SK-N-MC (cell line): ENCODE measurements around the gene NDST1.

ENCODE experiments used
- DNase-seq: peaks from one replicate; pipeline ENCODE4 v3.0.0-alpha.2; 2011; ENCODE audit warnings: low read depth, low spot score
- H3K27ac ChIP-seq: fragments of 200-600 bp; sonication (generic); 2 replicates; pipeline ENCODE4 v1.5.1; 2016; ENCODE audit warnings: mixed run types
- H3K36me3 ChIP-seq: fragments of 200-600 bp; sonication (generic); 2 replicates; pipeline ENCODE4 v1.6.1; 2017; ENCODE audit warnings: antibody characterized with exemption, low read length, mixed read lengths; ENCODE audit not compliant: insufficient read depth
- H3K4me3 ChIP-seq: fragments of 200-600 bp; sonication (generic); 2 replicates; pipeline ENCODE4 v1.5.1; 2016
- H3K9ac ChIP-seq: fragments of 200-600 bp; sonication (generic); 2 replicates; pipeline ENCODE4 v1.8.0; 2017; ENCODE audit warnings: mixed run types, mixed read lengths; ENCODE audit not compliant: insufficient read length
- H3K9me3 ChIP-seq: fragments of 200-600 bp; sonication (generic); 2 replicates; pipeline ENCODE4 v1.6.1; 2017; ENCODE audit warnings: low read depth, mild to moderate bottlenecking, antibody characterized with exemption, low read length, moderate library complexity, mixed read lengths
- EZH2 ChIP-seq: fragments of 200-600 bp; sonication (generic); IDR thresholded peaks from one replicate; pipeline ENCODE4 v1.6.1; 2017; ENCODE audit warnings: antibody characterized with exemption
- FOXP2 ChIP-seq: optimal IDR thresholded peaks from 2 replicates; pipeline ENCODE3; 2011; ENCODE audit warnings: mild to moderate bottlenecking, moderate library complexity; ENCODE audit not compliant: insufficient read depth; ENCODE audit errors: extremely low read length, control extremely low read depth
- POLR2AphosphoS5 ChIP-seq: IDR thresholded peaks from 2 replicates; pipeline ENCODE4 v1.6.1; 2012; ENCODE audit warnings: mild to moderate bottlenecking, low read depth, low read length, borderline replicate concordance

Gene NDST1

DNA sequence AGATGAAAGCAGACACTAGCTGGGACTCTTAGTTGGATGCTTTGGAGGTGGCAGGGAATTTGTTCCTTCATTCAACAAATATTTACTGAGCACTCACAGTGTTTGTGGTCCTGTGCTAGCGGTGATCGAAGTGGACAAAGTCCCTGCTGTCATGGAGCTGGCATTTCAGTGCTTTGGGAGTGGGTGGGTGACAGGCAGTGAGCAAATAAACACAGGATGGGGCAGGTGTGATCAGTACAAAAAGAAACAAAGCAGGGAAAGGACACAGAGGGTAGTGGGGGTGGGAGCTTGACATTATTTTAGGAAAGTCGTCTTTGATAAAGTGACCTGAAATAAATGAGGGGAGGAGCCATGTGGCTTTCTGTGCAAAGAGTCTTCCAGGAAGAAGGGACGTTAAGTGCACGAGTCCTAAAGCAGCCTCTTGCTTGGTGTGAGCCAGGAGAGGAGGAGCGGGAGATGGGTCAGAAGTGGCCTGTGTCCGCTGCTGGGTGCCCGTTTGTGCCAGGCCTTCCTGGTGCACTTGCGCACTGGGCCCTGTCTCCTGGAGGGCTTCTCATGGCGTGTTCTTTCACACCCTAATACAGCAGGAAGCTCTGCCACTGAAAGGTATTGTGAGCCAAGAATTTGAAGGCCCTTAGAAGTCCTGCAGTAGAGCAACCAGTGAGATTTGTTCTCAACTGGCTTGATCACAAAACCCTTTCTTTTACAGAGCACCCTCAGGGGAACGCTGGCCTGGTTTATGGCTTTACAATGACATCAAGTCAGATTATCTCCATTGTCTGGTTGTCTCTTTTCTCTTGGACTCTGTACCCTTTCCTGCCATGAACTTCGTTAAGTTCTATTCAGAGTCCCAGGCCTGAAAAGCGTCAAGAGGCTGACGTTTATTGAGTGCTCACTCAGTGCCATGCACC is 14.8 kb downstream of the NDST1 start:
- no peaks in the 10 kb centered on the region for H3K9me3 ChIP-seq
- DNase-seq: no peak
- no peak for TF ChIP-seq FOXP2
- no peak for TF ChIP-seq EZH2
- no peak for TF ChIP-seq POLR2AphosphoS5
- peaks cover 4% of the 10 kb centered on the region; the same call in 1 of the 2 replicates for H3K36me3 ChIP-seq
- H3K4me3 ChIP-seq: no peak overlapping the region
- no peak overlapping the region for H3K27ac ChIP-seq
- no peak overlapping the region for H3K9ac ChIP-seq

GRCh38 chr5:150523472-150524350 is 15.8 kb downstream of the NDST1 start:
- Histone ChIP-seq H3K9ac (no peak overlapping the region), H3K9me3 (no peaks in the 10 kb centered on the region), H3K36me3 (peaks cover 9% of the 10 kb centered on the region; the same call in 1 of the 2 replicates), H3K27ac (no peak overlapping the region), H3K4me3 (no peak overlapping the region)
- no peak for DNase-seq
- TF ChIP-seq EZH2: no peak
- TF ChIP-seq POLR2AphosphoS5: no peak
- TF ChIP-seq FOXP2: no peak

DNA sequence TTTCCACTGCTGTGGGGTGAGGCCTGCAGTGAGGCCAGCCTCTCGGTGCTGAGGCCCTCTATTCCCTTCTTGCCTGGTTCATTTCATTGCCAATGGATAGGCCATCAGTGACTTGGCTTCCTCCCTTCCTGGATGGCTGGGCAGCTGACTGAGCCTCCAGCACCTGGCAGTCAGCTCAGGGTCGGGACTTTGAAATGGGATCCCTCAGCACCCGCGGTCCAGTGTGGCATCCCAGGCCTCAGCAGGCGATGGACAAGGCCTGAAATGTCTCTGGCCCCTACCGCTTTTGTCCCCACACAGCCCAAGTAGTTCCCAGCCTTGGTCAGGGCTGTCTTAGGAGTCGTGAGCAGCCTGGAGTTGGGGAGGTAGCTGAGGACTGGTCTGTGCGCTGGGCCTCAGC is 17.2 kb downstream of the NDST1 start:
- H3K36me3 ChIP-seq: peaks cover 9% of the 10 kb centered on the region; the same call in 1 of the 2 replicates
- H3K27ac ChIP-seq: no peak overlapping the region
- no peaks in the 10 kb centered on the region for H3K9me3 ChIP-seq
- DNase-seq: no peak
- no peak overlapping the region for H3K4me3 ChIP-seq
- no peak overlapping the region for H3K9ac ChIP-seq
- TF ChIP-seq FOXP2 (no peak), POLR2AphosphoS5 (no peak)

- H3K9ac ChIP-seq: no peak overlapping the region
- TF ChIP-seq FOXP2 (no peak), EZH2 (no peak), POLR2AphosphoS5 (no peak)
- no peak overlapping the region for H3K27ac ChIP-seq
- H3K9me3 ChIP-seq: no peaks in the 10 kb centered on the region
- peaks cover 9% of the 10 kb centered on the region; the same call in 1 of the 2 replicates for H3K36me3 ChIP-seq
- no peak overlapping the region for H3K4me3 ChIP-seq
- DNase-seq: no peak
Observed at GRCh38 chr5:150525781-150526180, 17.9 kb downstream of the NDST1 start.

GRCh38 chr5:150527038-150527437 is 19.1 kb downstream of the NDST1 start:
- H3K4me3 ChIP-seq: no peak overlapping the region
- no peak for DNase-seq
- no peak overlapping the region for H3K9ac ChIP-seq
- no peak overlapping the region for H3K27ac ChIP-seq
- no peak for TF ChIP-seq FOXP2
- no peak for TF ChIP-seq EZH2
- TF ChIP-seq POLR2AphosphoS5: no peak
- H3K36me3 ChIP-seq: peaks cover 5% of the 10 kb centered on the region; the same call in 1 of the 2 replicates
- H3K9me3 ChIP-seq: no peaks in the 10 kb centered on the region

GRCh38 chr5:150527808-150528207 is 19.9 kb downstream of the NDST1 start:
- H3K27ac ChIP-seq: no peak overlapping the region
- TF ChIP-seq EZH2: no peak
- no peak for TF ChIP-seq FOXP2
- no peak for TF ChIP-seq POLR2AphosphoS5
- H3K36me3 ChIP-seq: peaks cover 7% of the 10 kb centered on the region; the same call in 1 of the 2 replicates
- no peak for DNase-seq
- H3K9me3 ChIP-seq: no peaks in the 10 kb centered on the region
- H3K4me3 ChIP-seq: no peak overlapping the region
- no peak overlapping the region for H3K9ac ChIP-seq

DNA sequence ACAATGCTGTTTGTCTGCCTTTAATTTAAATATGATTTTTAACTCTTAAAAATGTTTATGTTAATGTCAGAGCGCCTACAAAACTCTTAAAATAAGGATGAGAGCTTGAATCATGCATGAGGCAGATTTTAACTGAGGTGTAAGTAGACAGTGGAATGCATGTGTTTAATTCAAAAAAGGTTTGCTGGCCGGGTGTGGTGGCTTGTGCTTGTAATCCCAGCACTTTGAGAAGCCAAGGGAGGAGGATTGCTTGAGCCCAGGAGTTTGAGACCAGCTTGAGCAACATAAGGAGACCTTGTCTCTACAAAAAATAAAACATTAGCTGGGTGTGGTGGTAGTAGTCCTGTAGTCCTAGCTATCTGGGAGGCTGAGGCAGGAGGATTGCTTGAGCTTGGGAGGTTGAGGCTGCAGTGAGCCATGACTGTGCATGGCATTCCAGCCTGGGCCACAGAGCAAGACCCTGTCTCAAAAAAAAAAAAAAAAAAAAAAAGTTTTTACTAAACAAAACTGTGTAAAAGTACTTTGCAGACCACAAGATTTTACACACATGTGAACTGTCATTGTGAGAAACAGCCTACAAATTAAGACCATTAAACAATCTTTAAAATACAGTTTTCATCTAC is 21.1 kb downstream of the NDST1 start:
- Histone ChIP-seq H3K9me3 (no peaks in the 10 kb centered on the region), H3K4me3 (no peak overlapping the region), H3K27ac (no peak overlapping the region), H3K9ac (no peak overlapping the region), H3K36me3 (peaks cover 14% of the 10 kb centered on the region; the same call in 1 of the 2 replicates)
- DNase-seq: no peak
- TF ChIP-seq POLR2AphosphoS5 (no peak), EZH2 (no peak), FOXP2 (no peak)
